K562 (cell line): Measurements from ENCODE around the gene DGCR6L. TPM values are rescaled to one million over a fixed set of nuclear protein-coding genes. Genes with fewer than 3 reads are reported as not detected.
A peak's percentile ranks its signal among the peaks of the same experiment; 100 is the strongest.

Source experiments
- ELF1 ChIP-seq: fragments of 200-800 bp; sonication (Bioruptor generic); IDR thresholded peaks from 2 replicates; pipeline ENCODE4 v1.6.1; 2016; ENCODE audit warnings: missing genetic modification characterization, missing compliant biosample characterization
- GABPB1 ChIP-seq: sonication (generic); formaldehyde crosslinking; IDR thresholded peaks from 2 replicates; pipeline ENCODE4 v1.8.0; 2022; ENCODE audit warnings: mild to moderate bottlenecking, missing genetic modification reagents
- HDAC1 ChIP-seq, 2 experiments: fragments of 450-650 bp; IDR thresholded peaks; 2 replicates each; pipeline ENCODE4 v1.6.1; 2016 to 2017; ENCODE audit warnings: inconsistent platforms in 1 of 2, mild to moderate bottlenecking in 1 of 2, moderate library complexity in 1 of 2
- NR2C2 ChIP-seq, 2 experiments: fragments of 200-800 bp in 1 of 2; sonication (Bioruptor generic) in 1 of 2; sonication (generic) in 1 of 2; formaldehyde crosslinking in 1 of 2; IDR thresholded peaks; 2 replicates each; pipeline versions ENCODE4 v1.6.1 to v1.8.0; 2016 to 2022; ENCODE audit warnings: mild to moderate bottlenecking in 1 of 2, missing compliant biosample characterization in 1 of 2, missing genetic modification characterization in 1 of 2, missing genetic modification reagents in 1 of 2
- NR4A1 ChIP-seq, 2 experiments: fragments of 250-450 bp in 1 of 2; fragments of 450-650 bp in 1 of 2; sonication (Bioruptor Pico) in 1 of 2; IDR thresholded peaks; 2 replicates each; pipeline versions ENCODE4 v1.4.0 to v1.6.1; 2016 to 2020; ENCODE audit warnings: mild to moderate bottlenecking in 2 of 2, missing compliant biosample characterization in 1 of 2, missing genetic modification characterization in 1 of 2, moderate library complexity in 1 of 2
- OTX1 ChIP-seq: fragments of 450-650 bp; formaldehyde crosslinking; IDR thresholded peaks from 2 replicates; pipeline ENCODE4 v1.4.0; 2022; ENCODE audit warnings: mild to moderate bottlenecking
- RUNX1 ChIP-seq: sonication (generic); IDR thresholded peaks from 2 replicates; pipeline ENCODE4 v1.6.1; 2016; ENCODE audit warnings: antibody characterized with exemption, low read depth
- SIRT6 ChIP-seq: IDR thresholded peaks from one replicate; pipeline ENCODE4 v1.6.1; 2012; ENCODE audit warnings: low read depth, mild to moderate bottlenecking, control low read depth, inconsistent platforms, low read length, moderate library complexity
- SP1 ChIP-seq: sonication (generic); formaldehyde crosslinking; IDR thresholded peaks from 2 replicates; pipeline ENCODE4 v1.8.1; 2022; ENCODE audit warnings: mild to moderate bottlenecking, missing genetic modification reagents
- TGIF2 ChIP-seq: sonication (generic); formaldehyde crosslinking; IDR thresholded peaks from 2 replicates; pipeline ENCODE4 v1.8.1; 2022; ENCODE audit warnings: mild to moderate bottlenecking, missing genetic modification reagents, moderate library complexity
- XRCC4 ChIP-seq: IDR thresholded peaks from one replicate; pipeline ENCODE4 v1.6.1; 2011; ENCODE audit not compliant: insufficient read depth, insufficient read length; ENCODE audit errors: extremely low read depth
- ZNF696 ChIP-seq: fragments of 250-450 bp; sonication (Bioruptor Pico); conservative IDR thresholded peaks from 2 replicates; pipeline ENCODE4 v1.4.0; 2020; ENCODE audit warnings: mild to moderate bottlenecking, moderate library complexity
- ZNF778 ChIP-seq: fragments of 450-650 bp; formaldehyde crosslinking; IDR thresholded peaks from 2 replicates; pipeline ENCODE4 v1.4.0; 2020; ENCODE audit warnings: mild to moderate bottlenecking, moderate library complexity
- polyA plus RNA-seq, 8 experiments: library from polyadenylated mRNA; depleted of rRNA in 4 of 8; stranded (reverse) in 5 of 8; unstranded in 3 of 8; fragments of >200 nt; fragmentation: Nextera tagmentation in 2 of 8; fragmentation: Illumina TruSeq in 1 of 8; extraction: Ambion mirVana in 2 of 8; extraction: Trizol in 1 of 8; gene quantifications; 2 replicates each; pipeline versions ENCODE4 v1.2.1 to v1.2.3, GENCODE V29; 2011 to 2014; ENCODE audit warnings: inconsistent platforms in 1 of 8, missing spikeins in 1 of 8
- total RNA-seq, 7 experiments: library from RNA; depleted of rRNA in 6 of 7; stranded (reverse); fragments of >200 nt in 6 of 7; fragmentation: Illumina TruSeq in 2 of 7; extraction: Trizol in 2 of 7; gene quantifications; 2 replicates each; pipeline versions ENCODE4 v1.2.1 to v1.2.3, GENCODE V29; 2011 to 2021; ENCODE audit warnings: low replicate concordance in 1 of 7
- TF ChIP-seq, protein P1 (sequence below), 2 experiments: IDR thresholded peaks; 2 replicates each; pipeline ENCODE4 v1.6.1; 2012; ENCODE audit warnings: improper control_type of control experiment in 2 of 2, low read depth in 2 of 2, low read length in 2 of 2, borderline replicate concordance in 1 of 2
- TF ChIP-seq, protein P2 (sequence below): sonication (generic); formaldehyde crosslinking; IDR thresholded peaks from 2 replicates; pipeline ENCODE4 v1.8.0; 2022; ENCODE audit warnings: missing genetic modification reagents, mild to moderate bottlenecking, borderline replicate concordance
- TF ChIP-seq, protein P3 (sequence below): fragments of 250-450 bp; sonication (Bioruptor Pico); IDR thresholded peaks from 2 replicates; pipeline ENCODE4 v1.5.0; 2021
- TF ChIP-seq, protein P4 (sequence below): fragments of 450-650 bp; IDR thresholded peaks from 2 replicates; pipeline ENCODE4 v1.6.1; 2016; ENCODE audit warnings: borderline replicate concordance
- TF ChIP-seq, protein P5 (sequence below): fragments of 250-450 bp; sonication (Bioruptor Pico); IDR thresholded peaks from 2 replicates; pipeline ENCODE4 v1.8.0; 2022; ENCODE audit warnings: moderate library complexity, mild to moderate bottlenecking, inconsistent platforms

DGCR6L gene
- total and polyA plus RNA-seq, 9 of the 15 experiments (the other 6 are each of a cell fraction or from before 2014, with no cell fraction given), result 3.6 to 151 (median 51.0) TPM

DNA sequence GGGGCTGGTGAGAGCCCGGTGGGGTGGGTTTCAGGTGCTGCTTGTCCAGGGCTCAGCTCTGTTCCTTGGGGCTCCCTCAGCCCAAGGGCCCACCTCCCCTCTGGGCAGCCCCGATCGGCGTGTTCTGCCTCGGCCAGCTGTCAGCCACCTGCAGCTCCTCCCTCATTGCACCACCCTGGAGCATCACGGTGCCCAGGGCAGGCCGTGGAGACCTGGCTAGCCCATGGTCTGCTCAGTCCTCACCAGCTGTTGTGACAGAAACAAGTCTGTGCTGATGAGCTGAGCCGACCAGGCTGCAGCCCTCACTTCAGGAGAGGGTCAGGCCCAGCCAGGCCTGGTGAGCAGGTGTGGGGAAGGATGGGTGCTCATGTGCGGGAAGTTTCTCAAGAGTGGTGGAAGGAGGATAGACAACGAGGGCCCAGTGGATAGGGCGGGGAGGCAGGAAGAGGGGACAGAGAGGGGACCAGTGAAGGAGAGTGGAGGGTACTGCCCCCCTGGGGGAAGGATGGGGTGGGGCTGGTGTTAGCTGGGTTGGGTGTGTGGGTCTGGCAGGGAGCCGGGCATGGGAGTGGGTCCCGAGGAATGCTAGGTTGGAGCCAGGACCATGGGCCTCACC, 35.3 kb downstream of the DGCR6L start (continued):
- TF ChIP-seq, protein P1, sequence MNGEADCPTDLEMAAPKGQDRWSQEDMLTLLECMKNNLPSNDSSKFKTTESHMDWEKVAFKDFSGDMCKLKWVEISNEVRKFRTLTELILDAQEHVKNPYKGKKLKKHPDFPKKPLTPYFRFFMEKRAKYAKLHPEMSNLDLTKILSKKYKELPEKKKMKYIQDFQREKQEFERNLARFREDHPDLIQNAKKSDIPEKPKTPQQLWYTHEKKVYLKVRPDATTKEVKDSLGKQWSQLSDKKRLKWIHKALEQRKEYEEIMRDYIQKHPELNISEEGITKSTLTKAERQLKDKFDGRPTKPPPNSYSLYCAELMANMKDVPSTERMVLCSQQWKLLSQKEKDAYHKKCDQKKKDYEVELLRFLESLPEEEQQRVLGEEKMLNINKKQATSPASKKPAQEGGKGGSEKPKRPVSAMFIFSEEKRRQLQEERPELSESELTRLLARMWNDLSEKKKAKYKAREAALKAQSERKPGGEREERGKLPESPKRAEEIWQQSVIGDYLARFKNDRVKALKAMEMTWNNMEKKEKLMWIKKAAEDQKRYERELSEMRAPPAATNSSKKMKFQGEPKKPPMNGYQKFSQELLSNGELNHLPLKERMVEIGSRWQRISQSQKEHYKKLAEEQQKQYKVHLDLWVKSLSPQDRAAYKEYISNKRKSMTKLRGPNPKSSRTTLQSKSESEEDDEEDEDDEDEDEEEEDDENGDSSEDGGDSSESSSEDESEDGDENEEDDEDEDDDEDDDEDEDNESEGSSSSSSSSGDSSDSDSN (IDR thresholded peaks at IDR 0.05; ENCODE audit: borderline replicate concordance in 1 of 2, low read depth in 2 of 2, low read length in 2 of 2), result peak; percentile 48 to 78; a peak in 3 of 4 replicates
- TF ChIP-seq RUNX1 (no peak), OTX1 (CRISPR knock-in tag) (peak; percentile 80; the same call in 1 of the 2 replicates), SP1 (CRISPR knock-in tag) (no peak), NR4A1 (CRISPR knock-in tag; IDR thresholded peaks at IDR 0.05) (no peak), NR4A1 (tag; IDR thresholded peaks at IDR 0.05) (no peak), GABPB1 (CRISPR knock-in tag) (peak; percentile 58; the same call in 1 of the 2 replicates), ZNF778 (no peak), HDAC1 (IDR thresholded peaks at IDR 0.05) (no peak), TGIF2 (CRISPR knock-in tag) (peak; percentile 76; the same call in 1 of the 2 replicates), XRCC4 (no peak), ELF1 (tag) (no peak), ZNF696 (CRISPR knock-in tag) (no peak), SIRT6 (no peak), NR2C2 (CRISPR knock-in tag; IDR thresholded peaks at IDR 0.05) (no peak), NR2C2 (tag; IDR thresholded peaks at IDR 0.05) (no peak)
- TF ChIP-seq, protein P2, sequence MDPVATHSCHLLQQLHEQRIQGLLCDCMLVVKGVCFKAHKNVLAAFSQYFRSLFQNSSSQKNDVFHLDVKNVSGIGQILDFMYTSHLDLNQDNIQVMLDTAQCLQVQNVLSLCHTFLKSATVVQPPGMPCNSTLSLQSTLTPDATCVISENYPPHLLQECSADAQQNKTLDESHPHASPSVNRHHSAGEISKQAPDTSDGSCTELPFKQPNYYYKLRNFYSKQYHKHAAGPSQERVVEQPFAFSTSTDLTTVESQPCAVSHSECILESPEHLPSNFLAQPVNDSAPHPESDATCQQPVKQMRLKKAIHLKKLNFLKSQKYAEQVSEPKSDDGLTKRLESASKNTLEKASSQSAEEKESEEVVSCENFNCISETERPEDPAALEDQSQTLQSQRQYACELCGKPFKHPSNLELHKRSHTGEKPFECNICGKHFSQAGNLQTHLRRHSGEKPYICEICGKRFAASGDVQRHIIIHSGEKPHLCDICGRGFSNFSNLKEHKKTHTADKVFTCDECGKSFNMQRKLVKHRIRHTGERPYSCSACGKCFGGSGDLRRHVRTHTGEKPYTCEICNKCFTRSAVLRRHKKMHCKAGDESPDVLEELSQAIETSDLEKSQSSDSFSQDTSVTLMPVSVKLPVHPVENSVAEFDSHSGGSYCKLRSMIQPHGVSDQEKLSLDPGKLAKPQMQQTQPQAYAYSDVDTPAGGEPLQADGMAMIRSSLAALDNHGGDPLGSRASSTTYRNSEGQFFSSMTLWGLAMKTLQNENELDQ, result no peak
- TF ChIP-seq, protein P3, sequence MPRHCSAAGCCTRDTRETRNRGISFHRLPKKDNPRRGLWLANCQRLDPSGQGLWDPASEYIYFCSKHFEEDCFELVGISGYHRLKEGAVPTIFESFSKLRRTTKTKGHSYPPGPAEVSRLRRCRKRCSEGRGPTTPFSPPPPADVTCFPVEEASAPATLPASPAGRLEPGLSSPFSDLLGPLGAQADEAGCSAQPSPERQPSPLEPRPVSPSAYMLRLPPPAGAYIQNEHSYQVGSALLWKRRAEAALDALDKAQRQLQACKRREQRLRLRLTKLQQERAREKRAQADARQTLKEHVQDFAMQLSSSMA (CRISPR knock-in tag), result no peak
- TF ChIP-seq, protein P4, sequence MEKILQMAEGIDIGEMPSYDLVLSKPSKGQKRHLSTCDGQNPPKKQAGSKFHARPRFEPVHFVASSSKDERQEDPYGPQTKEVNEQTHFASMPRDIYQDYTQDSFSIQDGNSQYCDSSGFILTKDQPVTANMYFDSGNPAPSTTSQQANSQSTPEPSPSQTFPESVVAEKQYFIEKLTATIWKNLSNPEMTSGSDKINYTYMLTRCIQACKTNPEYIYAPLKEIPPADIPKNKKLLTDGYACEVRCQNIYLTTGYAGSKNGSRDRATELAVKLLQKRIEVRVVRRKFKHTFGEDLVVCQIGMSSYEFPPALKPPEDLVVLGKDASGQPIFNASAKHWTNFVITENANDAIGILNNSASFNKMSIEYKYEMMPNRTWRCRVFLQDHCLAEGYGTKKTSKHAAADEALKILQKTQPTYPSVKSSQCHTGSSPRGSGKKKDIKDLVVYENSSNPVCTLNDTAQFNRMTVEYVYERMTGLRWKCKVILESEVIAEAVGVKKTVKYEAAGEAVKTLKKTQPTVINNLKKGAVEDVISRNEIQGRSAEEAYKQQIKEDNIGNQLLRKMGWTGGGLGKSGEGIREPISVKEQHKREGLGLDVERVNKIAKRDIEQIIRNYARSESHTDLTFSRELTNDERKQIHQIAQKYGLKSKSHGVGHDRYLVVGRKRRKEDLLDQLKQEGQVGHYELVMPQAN, result no peak
- TF ChIP-seq, protein P5, sequence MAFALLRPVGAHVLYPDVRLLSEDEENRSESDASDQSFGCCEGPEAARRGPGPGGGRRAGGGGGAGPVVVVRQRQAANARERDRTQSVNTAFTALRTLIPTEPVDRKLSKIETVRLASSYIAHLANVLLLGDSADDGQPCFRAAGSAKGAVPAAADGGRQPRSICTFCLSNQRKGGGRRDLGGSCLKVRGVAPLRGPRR, result peak; percentile 83; the same call in 1 of the 2 replicates
